K562 (cell line): ENCODE results near the gene KCNH2. TPM values are rescaled to one million over a fixed set of nuclear protein-coding genes. Genes with fewer than 3 reads are reported as not detected.

Experiments
- CREB3L1 ChIP-seq: fragments of 450-650 bp; IDR thresholded peaks from 2 replicates; pipeline ENCODE4 v1.6.1; 2014; ENCODE audit warnings: low read depth, mild to moderate bottlenecking, moderate library complexity, borderline replicate concordance
- FOXK2 ChIP-seq, 2 experiments: fragments of 450-650 bp; IDR thresholded peaks in 1 of 2; conservative IDR thresholded peaks in 1 of 2; 2 replicates each; pipeline ENCODE4 v1.6.1; 2016; ENCODE audit warnings: low read depth in 2 of 2, mild to moderate bottlenecking in 1 of 2
- LCOR ChIP-seq: sonication (generic); formaldehyde crosslinking; IDR thresholded peaks from 2 replicates; pipeline ENCODE4 v1.8.0; 2022; ENCODE audit warnings: mild to moderate bottlenecking, missing genetic modification reagents
- MAX ChIP-seq: sonication (generic); formaldehyde crosslinking; IDR thresholded peaks from 2 replicates; pipeline ENCODE4 v1.9.0; 2022; ENCODE audit warnings: mild to moderate bottlenecking, missing genetic modification reagents
- MGA ChIP-seq: fragments of 450-650 bp; IDR thresholded peaks from 2 replicates; pipeline ENCODE4 v1.6.1; 2016; ENCODE audit warnings: mild to moderate bottlenecking, moderate library complexity
- MNT ChIP-seq, 2 experiments: fragments of 450-650 bp; conservative IDR thresholded peaks; 2 replicates each; pipeline ENCODE4 v1.6.1; 2017; ENCODE audit warnings: mild to moderate bottlenecking in 2 of 2, moderate library complexity in 2 of 2
- NFIC ChIP-seq: fragments of 450-650 bp; IDR thresholded peaks from 2 replicates; pipeline ENCODE4 v1.6.1; 2017; ENCODE audit warnings: mild to moderate bottlenecking, inconsistent platforms
- POLR2H ChIP-seq: IDR thresholded peaks from 2 replicates; pipeline ENCODE4 v1.6.1; 2016; ENCODE audit warnings: missing genetic modification characterization, low read depth, mild to moderate bottlenecking, control low read depth, missing compliant biosample characterization, moderate library complexity
- ZBED1 ChIP-seq: IDR thresholded peaks from 2 replicates; pipeline ENCODE4 v1.6.1; 2014
- polyA plus RNA-seq, 8 experiments: library from polyadenylated mRNA; depleted of rRNA in 4 of 8; stranded (reverse) in 5 of 8; unstranded in 3 of 8; fragments of >200 nt; fragmentation: Nextera tagmentation in 2 of 8; fragmentation: Illumina TruSeq in 1 of 8; extraction: Ambion mirVana in 2 of 8; extraction: Trizol in 1 of 8; gene quantifications; 2 replicates each; pipeline versions ENCODE4 v1.2.1 to v1.2.3, GENCODE V29; 2011 to 2014; ENCODE audit warnings: inconsistent platforms in 1 of 8, missing spikeins in 1 of 8
- total RNA-seq, 7 experiments: library from RNA; depleted of rRNA in 6 of 7; stranded (reverse); fragments of >200 nt in 6 of 7; fragmentation: Illumina TruSeq in 2 of 7; extraction: Trizol in 2 of 7; gene quantifications; 2 replicates each; pipeline versions ENCODE4 v1.2.1 to v1.2.3, GENCODE V29; 2011 to 2021; ENCODE audit warnings: low replicate concordance in 1 of 7

Gene KCNH2
- total and polyA plus RNA-seq, 9 of the 15 experiments (the other 6 are each of a cell fraction or from before 2014, with no cell fraction given) = 18.1 to 368 (median 218) TPM

GRCh38 chr7:150955519-150956394, 22.4 kb downstream of the KCNH2 start (continued):
- TF ChIP-seq MGA (no peak), POLR2H (no peak), CREB3L1 (peak; percentile 24; the same call in 1 of the 2 replicates), ZBED1 (0 out of 2 replicates have a peak, but pooled peaks have one; percentile 24), MAX (CRISPR knock-in tag) (peak; percentile 90), FOXK2 (conservative IDR thresholded peaks at IDR 0.05 in 1 of 2, IDR thresholded peaks at IDR 0.05 in 1 of 2; ENCODE audit: low read depth in 2 of 2) (peak; percentile 46 to 69; a peak in 3 of 4 replicates), MNT (conservative IDR thresholded peaks at IDR 0.05) (no peak), LCOR (CRISPR knock-in tag) (peak; percentile 79; the same call in 1 of the 2 replicates), NFIC (peak; percentile 96)
